ENCODE results near the gene SYNDIG1.

- no peak for TF ChIP-seq CTCF (conservative IDR thresholded peaks at IDR 0.05; ENCODE audit: low read depth, low read length)
- no peak for TF ChIP-seq EZH2 (IDR thresholded peaks at IDR 0.05; ENCODE audit: borderline replicate concordance, low read depth, low read length, poor library complexity, severe bottlenecking)
Observed at GRCh38 chr20:24588047-24588635, 118.7 kb downstream of the SYNDIG1 start.

All from A673 (cell line).